ENCODE data around the gene IRX3. TPM values are rescaled to one million over a fixed set of nuclear protein-coding genes. Genes with fewer than 3 reads are reported as not detected.
A peak's percentile ranks its signal among the peaks of the same experiment; 100 is the strongest.

The IRX3 gene
- total RNA-seq, 1 donor from 2014 or later, result 13.0 TPM

- Mint-ChIP-seq H3K27me3 (ENCODE audit: unreplicated experiment) (peaks cover 30% of the 10 kb centered on the region), H3K4me3 (ENCODE audit: unreplicated experiment) (no peak overlapping the region), H3K27ac (ENCODE audit: unreplicated experiment) (no peak overlapping the region), H3K9me3 (ENCODE audit: unreplicated experiment) (peaks cover 8% of the 10 kb centered on the region), H3K4me1 (ENCODE audit: low read depth, unreplicated experiment) (peaks cover 15% of the 10 kb centered on the region), H3K36me3 (ENCODE audit: unreplicated experiment) (peaks cover 4% of the 10 kb centered on the region)
- TF ChIP-seq CTCF (IDR thresholded peaks at IDR 0.05; ENCODE audit: partially characterized antibody, unreplicated experiment), result no peak
- DNase-seq, result no peak
Observed at GRCh38 chr16:54291656-54292487, 5.3 kb upstream of the IRX3 start.

GRCh38 chr16:54290833-54291655, 4.5 kb upstream of the IRX3 start:
- H3K4me3 Mint-ChIP-seq (ENCODE audit: unreplicated experiment), result peak overlapping the region; percentile 76
- peak; percentile 39 for DNase-seq
- peaks cover 34% of the 10 kb centered on the region for H3K27me3 Mint-ChIP-seq (ENCODE audit: unreplicated experiment)
- peaks cover 15% of the 10 kb centered on the region for H3K4me1 Mint-ChIP-seq (ENCODE audit: low read depth, unreplicated experiment)
- H3K27ac Mint-ChIP-seq (ENCODE audit: unreplicated experiment), result no peak overlapping the region
- H3K9me3 Mint-ChIP-seq (ENCODE audit: unreplicated experiment), result peaks cover 12% of the 10 kb centered on the region
- peaks cover 4% of the 10 kb centered on the region for H3K36me3 Mint-ChIP-seq (ENCODE audit: unreplicated experiment)
- no peak for TF ChIP-seq CTCF (IDR thresholded peaks at IDR 0.05; ENCODE audit: partially characterized antibody, unreplicated experiment)

- peaks cover 4% of the 10 kb centered on the region for H3K36me3 Mint-ChIP-seq (ENCODE audit: unreplicated experiment)
- peaks cover 15% of the 10 kb centered on the region for H3K4me1 Mint-ChIP-seq (ENCODE audit: low read depth, unreplicated experiment)
- no peak overlapping the region for H3K27ac Mint-ChIP-seq (ENCODE audit: unreplicated experiment)
- H3K27me3 Mint-ChIP-seq (ENCODE audit: unreplicated experiment), result peaks cover 34% of the 10 kb centered on the region
- DNase-seq, result peak; percentile 30
- no peak for TF ChIP-seq CTCF (IDR thresholded peaks at IDR 0.05; ENCODE audit: partially characterized antibody, unreplicated experiment)
- peaks cover 13% of the 10 kb centered on the region for H3K9me3 Mint-ChIP-seq (ENCODE audit: unreplicated experiment)
- peak overlapping the region; percentile 76 for H3K4me3 Mint-ChIP-seq (ENCODE audit: unreplicated experiment)
Observed at GRCh38 chr16:54289945-54290832, 3.6 kb upstream of the IRX3 start.

- H3K9me3 Mint-ChIP-seq (ENCODE audit: unreplicated experiment), result peaks cover 16% of the 10 kb centered on the region
- no peak overlapping the region for H3K27ac Mint-ChIP-seq (ENCODE audit: unreplicated experiment)
- peaks cover 38% of the 10 kb centered on the region for H3K27me3 Mint-ChIP-seq (ENCODE audit: unreplicated experiment)
- peak overlapping the region; percentile 76 for H3K4me3 Mint-ChIP-seq (ENCODE audit: unreplicated experiment)
- peaks cover 3% of the 10 kb centered on the region for H3K36me3 Mint-ChIP-seq (ENCODE audit: unreplicated experiment)
- peak; percentile 62 for DNase-seq
- no peak for TF ChIP-seq CTCF (IDR thresholded peaks at IDR 0.05; ENCODE audit: partially characterized antibody, unreplicated experiment)
- H3K4me1 Mint-ChIP-seq (ENCODE audit: low read depth, unreplicated experiment), result peaks cover 15% of the 10 kb centered on the region
Observed at GRCh38 chr16:54289242-54289944, 2.8 kb upstream of the IRX3 start.

Data from glutamatergic neuron (in vitro differentiated cells).